NCI-H2081 treated with DMSO at 0.1 percent for 48 hours (cell line): Measurements from ENCODE around the gene DYNLT2B.
"Not testable (repeated sequence)": the region's sequence is repeated elsewhere in the genome, so short reads cannot be mapped to it uniquely, and the experiment has no call there.

Experiments used
- DNase-seq: peaks from one replicate; lab custom pipeline; 2025; lab: John Stamatoyannopoulos, UW

The DYNLT2B gene

GRCh38 chr3:196317687-196318467, at the start of gene DYNLT2B:
Gene DYNLT2B, minus strand, starts transcription at chr3:196318240. Its CDS starts 88 bp downstream, at chr3:196318152.
- DNase-seq = peak; percentile 78

GRCh38 chr3:196365736-196366135, 47.7 kb upstream of the DYNLT2B start:
- DNase-seq = no peak

- no peak for DNase-seq
Observed at GRCh38 chr3:196360586-196360985, 42.5 kb upstream of the DYNLT2B start.

DNA sequence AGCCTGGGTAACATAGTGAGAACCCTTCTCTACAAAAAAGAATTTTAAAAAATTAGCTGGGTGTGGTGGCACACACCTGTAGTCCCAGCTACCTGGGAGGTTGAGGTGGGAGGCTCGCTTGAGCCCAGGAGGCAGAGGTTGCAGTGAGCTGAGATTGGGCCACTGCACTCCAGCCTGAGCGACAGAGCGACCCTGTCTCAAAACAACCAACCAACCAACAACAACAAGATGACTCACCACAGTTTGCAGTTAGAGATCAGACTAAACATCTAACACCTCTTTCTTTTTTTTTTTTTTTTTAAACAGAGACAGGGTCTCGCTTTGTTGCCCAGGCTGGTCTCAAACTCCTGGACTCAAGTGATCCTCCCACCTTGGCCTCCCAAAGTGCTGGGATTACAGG, 40.5 kb upstream of the DYNLT2B start:
- not testable (repeated sequence) for DNase-seq

- no peak for DNase-seq
Observed at GRCh38 chr3:196357905-196358304, 39.9 kb upstream of the DYNLT2B start.

- DNase-seq = no peak
Observed at GRCh38 chr3:196356556-196356955, 38.5 kb upstream of the DYNLT2B start.

GRCh38 chr3:196355668-196356067, 37.6 kb upstream of the DYNLT2B start:
- no peak for DNase-seq

- DNase-seq = no peak
Observed at GRCh38 chr3:196354132-196354531, 36.1 kb upstream of the DYNLT2B start.

DNA sequence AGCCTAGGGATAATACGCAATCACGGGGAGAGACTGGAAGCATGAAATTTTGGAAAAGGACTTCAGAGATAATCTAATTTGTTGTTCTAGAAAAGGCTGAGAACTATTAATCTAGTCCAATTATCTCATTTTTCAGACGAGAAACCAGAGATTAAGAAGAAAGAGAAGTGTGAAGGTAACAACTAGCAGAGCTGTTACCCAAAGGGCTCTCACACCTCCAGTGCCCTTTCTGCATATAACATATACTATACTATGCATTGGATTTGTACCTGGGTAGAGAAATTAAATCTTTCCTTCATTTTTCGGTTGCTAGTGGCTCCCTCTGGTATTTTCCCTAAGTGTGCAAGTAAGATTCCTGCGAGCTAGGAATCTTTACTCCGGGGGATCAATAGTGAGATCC, 33.5 kb upstream of the DYNLT2B start:
- DNase-seq = no peak

- DNase-seq = no peak
Observed at GRCh38 chr3:196350067-196350466, 32.0 kb upstream of the DYNLT2B start.

- DNase-seq = no peak
Observed at GRCh38 chr3:196348698-196349097, 30.7 kb upstream of the DYNLT2B start.

DNA sequence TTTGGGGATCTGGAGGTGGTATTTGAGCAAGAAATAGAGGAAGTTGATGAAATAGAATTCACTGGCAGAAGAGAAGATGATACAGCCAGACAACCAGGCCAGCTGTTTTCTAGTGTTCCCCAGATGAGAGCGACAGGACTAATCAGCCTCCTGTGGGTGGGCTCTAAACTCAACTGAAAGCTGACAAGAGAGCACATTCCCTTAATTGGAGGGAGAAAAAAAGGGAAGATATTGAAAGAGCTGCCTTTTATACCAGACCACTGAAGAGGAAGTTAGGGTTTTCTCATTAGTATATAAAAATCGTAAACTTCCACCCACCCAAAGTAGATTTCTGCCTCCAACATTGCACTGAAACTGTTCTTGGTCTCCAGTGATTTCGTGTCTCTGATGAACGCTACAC, 26.6 kb upstream of the DYNLT2B start:
- no peak for DNase-seq

DNA sequence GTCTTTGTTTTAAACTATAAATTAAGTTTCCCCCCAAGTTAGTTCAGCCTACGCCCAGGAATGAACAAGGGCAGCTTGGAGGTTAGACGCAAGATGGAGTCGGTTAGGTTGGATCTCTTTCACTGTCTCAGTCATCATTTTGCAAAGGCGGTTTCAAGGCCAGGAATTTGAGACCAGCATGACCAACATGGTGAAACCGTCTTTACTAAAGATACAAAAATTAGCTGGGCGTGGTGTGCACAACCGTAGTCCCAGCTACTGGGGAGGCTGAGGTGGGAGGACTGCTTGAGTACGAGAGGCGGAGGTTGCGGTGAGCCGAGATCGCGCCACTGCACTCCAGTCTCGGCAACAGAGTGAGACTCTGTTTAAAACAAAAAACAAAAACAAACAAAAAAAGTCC, 25.9 kb upstream of the DYNLT2B start:
- not testable (repeated sequence) for DNase-seq

- DNase-seq = no peak
Observed at GRCh38 chr3:196341137-196341536, 23.1 kb upstream of the DYNLT2B start.

GRCh38 chr3:196340466-196340865, 22.4 kb upstream of the DYNLT2B start:
- DNase-seq = no peak

DNA sequence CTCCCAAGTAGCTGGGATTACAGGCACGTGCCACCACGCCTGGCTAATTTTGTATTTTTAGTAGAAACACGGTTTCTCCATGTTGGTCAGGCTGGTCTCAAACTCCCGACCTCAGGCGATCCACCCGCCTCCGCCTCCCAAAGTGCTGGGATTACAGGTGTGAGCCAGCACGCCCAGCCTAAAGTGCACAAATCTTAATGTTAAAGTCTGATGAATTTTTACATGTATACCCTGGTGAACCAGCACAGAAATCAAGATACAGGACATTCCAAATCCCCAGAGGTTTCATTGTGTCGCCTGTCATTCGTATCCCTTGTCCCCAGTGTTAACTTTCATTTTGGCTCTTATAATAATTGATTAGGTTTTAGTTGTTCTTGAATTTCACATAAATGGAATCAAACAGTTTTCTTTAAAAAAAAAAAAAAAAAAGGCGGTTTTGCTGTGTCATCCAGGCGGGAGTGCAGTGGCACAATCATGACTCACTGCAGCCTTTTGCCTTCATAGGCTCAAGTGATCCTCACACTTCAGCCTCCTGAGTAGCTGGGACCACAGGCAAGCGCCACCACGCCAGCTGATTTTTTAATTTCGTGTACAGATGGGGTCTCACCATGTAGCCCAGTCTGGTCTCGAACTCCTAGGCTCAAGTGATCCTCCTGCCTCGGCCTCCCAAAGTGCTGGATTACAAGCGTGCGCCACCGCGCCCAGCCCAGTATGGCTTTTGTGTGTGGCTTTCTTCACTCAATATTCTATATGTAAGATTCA, 21.6 kb upstream of the DYNLT2B start:
- no peak for DNase-seq

DNA sequence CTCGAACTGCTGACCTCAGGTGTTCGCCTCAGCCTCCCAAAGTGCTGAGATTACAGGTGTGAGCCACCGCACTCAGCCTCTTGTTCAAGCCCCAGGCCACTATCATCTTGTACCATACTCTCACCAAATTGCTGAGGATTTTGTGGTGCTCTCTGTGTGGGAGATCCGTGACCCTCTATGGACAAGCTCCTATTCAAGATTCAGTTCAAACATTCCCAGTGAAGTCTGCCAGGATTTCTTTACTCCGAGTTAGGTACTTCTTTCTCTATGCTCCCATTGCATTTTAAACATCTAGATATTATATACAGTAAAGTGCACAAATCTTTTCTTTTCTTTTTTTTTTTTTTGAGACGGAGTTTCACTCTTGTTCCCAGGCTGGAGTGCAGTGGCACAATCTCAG, 21.0 kb upstream of the DYNLT2B start:
- DNase-seq = no peak

GRCh38 chr3:196336319-196337145, 18.5 kb upstream of the DYNLT2B start:
- DNase-seq = no peak

- DNase-seq = no peak
Observed at GRCh38 chr3:196335503-196335948, 17.5 kb upstream of the DYNLT2B start.

DNA sequence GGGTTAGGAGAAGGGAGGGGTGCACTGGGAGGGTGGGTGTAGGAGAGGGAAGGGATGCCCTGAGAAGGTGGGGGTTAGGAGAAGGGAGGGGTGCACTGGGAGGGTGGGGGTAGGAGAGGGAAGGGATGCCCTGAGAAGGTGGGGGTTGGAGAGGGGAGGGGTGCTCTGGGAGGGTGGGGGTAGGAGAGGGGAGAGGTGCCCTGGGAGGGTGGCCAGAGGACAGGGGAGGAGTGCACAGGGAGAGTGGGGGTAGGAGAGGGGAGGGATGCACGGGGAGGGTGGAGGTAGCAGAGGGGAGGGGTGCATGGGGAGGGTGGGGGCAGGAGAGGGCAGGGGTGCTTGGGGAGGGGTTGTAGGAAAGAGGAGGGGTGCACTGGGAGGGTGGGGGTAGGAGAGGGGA, 16.9 kb upstream of the DYNLT2B start:
- DNase-seq = no peak

DNA sequence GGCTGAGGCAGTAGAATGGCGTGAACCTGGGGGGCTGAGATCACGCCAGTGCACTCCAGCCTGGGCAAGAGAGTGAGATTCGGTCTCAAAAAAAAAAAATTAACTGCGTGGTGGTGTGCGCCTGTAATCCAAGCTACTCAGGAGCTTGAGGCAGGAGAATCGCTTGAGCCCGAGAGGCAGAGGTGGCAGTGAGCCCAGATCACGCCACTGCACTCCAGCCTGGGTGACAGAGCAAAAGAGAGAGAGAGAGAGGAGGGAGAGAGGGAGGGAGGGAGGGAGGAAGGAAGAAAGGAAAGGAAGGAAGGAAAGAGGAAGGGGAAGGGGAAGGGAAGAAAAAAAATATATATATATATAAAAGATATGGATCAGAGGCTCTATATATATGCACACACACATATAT, 14.1 kb upstream of the DYNLT2B start:
- DNase-seq = no peak

DNA sequence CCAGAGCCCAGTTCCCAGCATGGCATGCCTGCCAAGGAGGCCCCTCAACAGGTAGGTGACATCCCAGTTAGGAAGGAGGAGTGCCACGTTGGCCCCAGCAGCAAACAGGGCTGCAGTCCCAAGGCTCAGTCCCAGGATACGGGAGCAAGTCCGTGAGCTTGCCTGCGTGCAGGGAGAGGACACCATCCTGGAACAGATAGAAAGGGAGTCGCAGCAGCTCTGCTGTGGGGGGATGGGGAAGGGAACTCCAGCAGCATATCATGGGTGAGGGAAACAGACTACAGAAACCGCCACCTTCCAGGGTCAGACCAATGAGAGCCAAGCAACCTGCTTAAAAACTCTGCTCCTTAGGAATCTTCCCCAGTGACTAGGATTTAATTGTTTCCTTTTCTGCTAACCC, 9.4 kb upstream of the DYNLT2B start:
- DNase-seq = no peak
